Metanephros (tissue), 1 donor: ENCODE measurements around the gene USP47. TPM values are rescaled to one million over a fixed set of nuclear protein-coding genes. Genes with fewer than 3 reads are reported as not detected.

Experiments
- total RNA-seq: library from RNA; depleted of rRNA; stranded (reverse); fragments of >200 nt; gene quantifications from one replicate; pipeline ENCODE4 v1.2.3, GENCODE V29; 2014

USP47 gene
- 126 TPM for total RNA-seq

GRCh38 chr11:11841723-11842420 is at the start of gene USP47:
USP47 (plus strand) TSS chr11:11841972; CDS start chr11:11842186, 214 bp downstream.

DNA sequence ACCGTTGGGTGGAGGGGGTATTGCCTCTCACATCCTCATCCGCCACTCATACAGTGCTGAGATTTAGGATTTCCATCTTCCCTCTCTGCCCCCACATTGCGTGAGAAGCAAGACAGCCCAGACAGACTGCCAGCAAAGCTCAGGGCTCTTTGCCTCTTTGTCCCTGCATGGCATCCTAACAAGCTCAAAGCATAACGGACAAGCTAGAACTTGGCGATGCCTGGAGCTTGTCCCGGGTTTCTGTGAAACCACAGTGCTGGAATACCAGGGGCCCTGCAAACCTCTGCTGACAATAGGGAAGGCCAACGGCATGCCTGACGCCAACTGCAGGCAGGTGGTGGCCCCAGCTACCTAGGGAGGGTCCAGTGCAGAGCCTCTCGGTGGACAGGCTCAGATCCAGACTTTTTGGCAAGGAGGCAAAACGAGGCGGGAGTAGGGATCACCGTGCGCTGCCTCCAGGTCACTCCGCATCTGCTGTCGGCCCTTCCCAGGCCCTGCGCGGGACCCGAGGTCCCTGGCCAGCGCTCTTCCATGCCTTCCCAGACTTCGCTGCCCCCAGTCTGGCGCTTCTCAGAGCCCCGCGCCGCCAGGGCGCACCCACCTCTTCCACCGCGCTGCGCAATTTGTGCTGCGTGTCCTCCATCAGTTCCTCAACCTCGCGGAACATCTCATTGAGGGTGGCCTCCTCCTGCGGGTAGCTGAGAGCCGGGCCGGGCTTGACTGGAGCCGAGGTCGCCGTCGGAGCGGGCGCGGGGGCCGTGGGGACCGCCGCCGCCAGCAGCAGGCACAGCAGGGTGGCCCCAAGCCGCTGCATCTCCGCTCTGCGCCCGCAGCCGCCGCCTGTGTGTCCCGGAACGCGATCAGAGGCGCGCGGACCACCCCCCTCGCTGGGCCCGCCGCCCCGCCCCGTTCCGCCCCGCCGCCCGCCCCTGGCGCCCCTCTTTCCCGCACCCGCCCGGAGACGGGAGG is 166.3 kb downstream of the USP47 start, which contains the start of gene DKK3:
Gene DKK3, minus strand, starts transcription at position 858 of the 969 bp plus-strand sequence. Its CDS starts 44 bp downstream, at position 814.

Other genes starting within 250 kb of the USP47 start
- gene GALNT18, start 220.0 kb upstream of the USP47 start, total RNA-seq = 53.5 TPM
- 56.3 TPM for gene DKK3, start 166.7 kb downstream of the USP47 start, total RNA-seq